T-helper 1 cell treated with Interleukin-12 subunit alpha and Interleukin-12 subunit beta and Interleukin-4 antibody, amounts not matched to agents 30 μg/mL and 1 μg/mL, for 36 hours (primary cell): ENCODE measurements around the gene SERPINB4.
"Not testable (repeated sequence)": the region's sequence is repeated elsewhere in the genome, so short reads cannot be mapped to it uniquely, and the experiment has no call there.

Source experiments
- H3K27ac Mint-ChIP-seq: one replicate; pipeline ENCODE4 v1.8.0; 2021; ENCODE audit warnings: mild to moderate bottlenecking, mixed read lengths
- H3K27me3 Mint-ChIP-seq: one replicate; pipeline ENCODE4 v1.8.0; 2021; ENCODE audit warnings: low read depth, mixed read lengths
- H3K36me3 Mint-ChIP-seq: one replicate; pipeline ENCODE4 v1.8.0; 2021; ENCODE audit warnings: low read depth, mixed read lengths
- H3K4me1 Mint-ChIP-seq: one replicate; pipeline ENCODE4 v1.8.0; 2021; ENCODE audit warnings: low read depth, mixed read lengths
- H3K4me3 Mint-ChIP-seq: one replicate; pipeline ENCODE4 v1.8.0; 2021; ENCODE audit warnings: mild to moderate bottlenecking, moderate library complexity, mixed read lengths
- H3K9me3 Mint-ChIP-seq: one replicate; pipeline ENCODE4 v1.8.0; 2021; ENCODE audit warnings: mixed read lengths

Gene SERPINB4

DNA sequence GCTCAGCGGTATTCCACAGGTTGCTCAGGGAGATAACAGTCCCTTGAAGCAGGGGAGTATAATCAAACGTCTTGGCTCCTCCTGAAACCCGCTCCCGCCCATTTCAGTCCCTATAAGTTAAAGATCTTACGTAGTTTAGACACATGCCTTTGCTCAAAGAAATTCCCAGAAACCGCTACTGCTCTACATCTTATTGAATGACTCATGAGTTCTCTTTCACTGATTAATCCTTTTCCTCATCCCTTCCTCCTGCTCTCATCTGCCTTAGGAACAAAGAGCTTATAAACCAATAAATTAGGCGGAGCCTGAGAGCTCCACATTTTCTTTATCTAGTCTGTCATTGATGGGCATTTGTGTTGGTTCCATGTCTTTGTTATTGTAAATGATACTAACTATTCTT lies 4.2 kb upstream of the SERPINB4 start:
- Mint-ChIP-seq H3K36me3 (no peaks in the 10 kb centered on the region), H3K4me1 (no peaks in the 10 kb centered on the region), H3K9me3 (no peaks in the 10 kb centered on the region), H3K27ac (no peak overlapping the region), H3K27me3 (no peaks in the 10 kb centered on the region), H3K4me3 (no peak overlapping the region)

DNA sequence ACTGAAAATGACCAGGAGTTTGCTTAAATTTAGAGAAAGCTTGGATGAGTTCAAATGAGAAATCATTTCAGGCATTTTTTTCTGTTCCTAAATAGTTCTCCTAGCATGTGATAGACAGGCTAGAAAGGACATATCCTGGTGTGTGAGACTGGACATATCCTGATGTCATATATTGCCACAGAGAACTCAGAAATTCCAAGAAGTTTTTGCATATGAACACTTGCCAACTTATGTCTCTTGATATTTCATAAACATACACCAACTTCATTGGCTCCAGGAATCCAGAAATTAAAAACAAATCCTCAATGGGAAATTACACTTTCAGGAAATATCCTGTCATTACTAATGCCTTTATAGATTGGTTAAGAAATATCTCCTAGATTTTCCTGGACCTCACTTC lies 2.9 kb upstream of the SERPINB4 start:
- no peaks in the 10 kb centered on the region for H3K9me3 Mint-ChIP-seq
- H3K27me3 Mint-ChIP-seq, result no peaks in the 10 kb centered on the region
- no peaks in the 10 kb centered on the region for H3K36me3 Mint-ChIP-seq
- no peak overlapping the region for H3K4me3 Mint-ChIP-seq
- H3K27ac Mint-ChIP-seq, result no peak overlapping the region
- H3K4me1 Mint-ChIP-seq, result no peaks in the 10 kb centered on the region

DNA sequence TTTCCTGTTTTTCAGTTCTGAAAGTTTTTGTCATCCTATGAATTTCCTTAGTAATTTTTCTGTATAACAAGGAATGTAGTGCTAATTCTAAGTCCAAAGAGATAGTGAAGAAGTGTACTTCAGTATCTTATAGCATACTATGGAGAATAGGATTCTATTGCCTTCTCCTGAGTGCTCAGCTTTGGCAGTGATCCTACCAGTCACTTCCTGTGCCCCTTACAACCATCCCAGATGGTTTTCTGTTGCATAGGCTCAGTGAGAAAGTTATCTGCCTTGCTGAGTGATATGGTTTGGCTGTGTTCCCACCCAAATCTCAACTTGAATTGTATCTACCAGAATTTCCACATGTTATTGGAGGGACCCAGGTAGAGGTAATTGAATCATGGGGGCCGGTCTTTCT lies 638 bp upstream of the SERPINB4 start:
- not testable (repeated sequence) for H3K4me1 Mint-ChIP-seq, H3K36me3 Mint-ChIP-seq, H3K27me3 Mint-ChIP-seq, H3K27ac Mint-ChIP-seq, H3K4me3 Mint-ChIP-seq, H3K9me3 Mint-ChIP-seq

DNA sequence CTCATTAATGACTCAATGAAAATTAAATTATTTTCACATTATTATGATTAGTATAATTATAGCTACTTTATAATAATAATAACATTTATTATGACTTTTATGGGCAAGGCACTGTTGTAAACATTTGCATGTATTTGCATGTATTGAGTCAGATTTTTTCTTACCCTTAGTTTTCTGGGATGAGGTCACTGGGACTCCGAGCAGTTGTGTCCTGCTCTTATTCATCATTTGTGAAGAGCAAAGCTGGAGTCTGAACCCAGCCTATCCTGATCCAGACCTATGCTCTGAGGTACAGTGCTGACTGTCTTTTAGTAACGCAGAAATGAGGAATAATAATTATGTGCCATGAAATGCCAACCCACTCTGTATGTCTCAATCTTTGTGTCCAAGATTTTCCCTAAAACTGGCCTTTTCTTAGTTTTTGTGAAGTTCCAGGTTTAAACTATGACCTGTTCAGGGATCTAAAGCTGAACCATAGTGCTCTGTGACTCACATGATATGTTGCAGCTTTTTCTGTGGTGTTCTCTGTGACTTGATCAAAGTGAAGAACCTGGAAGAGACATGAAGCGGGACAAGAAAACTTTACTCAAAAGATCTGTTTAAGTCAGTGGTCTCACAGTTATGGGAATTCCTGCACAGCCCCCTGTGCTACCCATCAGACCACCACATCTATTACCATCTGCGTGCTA lies 1.2 kb downstream of the SERPINB4 start:
- H3K27ac Mint-ChIP-seq, H3K4me1 Mint-ChIP-seq, H3K9me3 Mint-ChIP-seq, H3K36me3 Mint-ChIP-seq, H3K27me3 Mint-ChIP-seq, H3K4me3 Mint-ChIP-seq: not testable (repeated sequence)

DNA sequence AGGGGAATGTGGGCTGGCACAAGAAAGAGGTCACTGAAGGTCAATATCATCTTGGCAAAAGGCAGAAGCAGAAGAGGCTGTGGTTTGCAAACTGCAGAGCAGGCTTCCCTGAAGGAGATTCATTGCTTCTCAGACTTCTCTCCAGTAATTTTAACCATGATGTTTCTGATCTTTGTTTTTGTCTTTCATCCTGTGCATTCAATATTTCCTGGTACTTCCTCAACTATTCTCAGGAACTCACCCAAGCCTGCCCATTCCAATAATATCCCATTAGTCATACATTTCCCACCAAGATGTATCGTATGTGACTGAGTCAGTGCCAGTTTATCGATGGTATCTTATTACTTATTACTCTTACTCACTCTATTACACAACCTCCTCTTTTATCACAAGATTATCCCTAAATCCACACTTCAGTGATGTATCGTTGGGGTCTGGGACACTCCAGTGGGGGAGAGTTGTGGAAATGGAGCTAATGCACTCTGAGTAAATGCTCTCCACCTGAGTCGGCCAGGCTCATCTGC lies 2.8 kb downstream of the SERPINB4 start:
- H3K4me1 Mint-ChIP-seq, H3K27ac Mint-ChIP-seq, H3K27me3 Mint-ChIP-seq, H3K9me3 Mint-ChIP-seq, H3K36me3 Mint-ChIP-seq, H3K4me3 Mint-ChIP-seq: not testable (repeated sequence)

DNA sequence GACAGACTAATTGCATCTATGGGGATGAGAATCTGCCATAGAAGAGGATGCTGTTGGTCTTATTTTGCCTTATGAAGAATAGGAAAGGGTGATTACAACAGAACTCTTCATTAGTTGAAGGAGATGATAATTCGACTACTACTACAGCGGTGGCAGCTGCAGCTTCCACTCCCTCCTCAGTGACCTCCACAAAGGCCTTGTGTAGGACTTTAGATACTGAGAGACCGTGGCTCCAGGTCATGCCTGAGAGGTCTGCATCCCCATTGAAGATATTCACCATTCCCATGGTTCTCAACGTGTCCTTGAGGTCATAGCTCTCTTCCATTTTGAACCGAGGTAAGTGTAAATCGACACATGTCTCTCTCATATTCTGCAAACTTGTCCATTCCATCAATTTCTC lies 6.4 kb downstream of the SERPINB4 start:
- no peak overlapping the region for H3K27ac Mint-ChIP-seq
- no peaks in the 10 kb centered on the region for H3K4me1 Mint-ChIP-seq
- no peaks in the 10 kb centered on the region for H3K36me3 Mint-ChIP-seq
- H3K4me3 Mint-ChIP-seq, result no peak overlapping the region
- no peaks in the 10 kb centered on the region for H3K27me3 Mint-ChIP-seq
- no peaks in the 10 kb centered on the region for H3K9me3 Mint-ChIP-seq

DNA sequence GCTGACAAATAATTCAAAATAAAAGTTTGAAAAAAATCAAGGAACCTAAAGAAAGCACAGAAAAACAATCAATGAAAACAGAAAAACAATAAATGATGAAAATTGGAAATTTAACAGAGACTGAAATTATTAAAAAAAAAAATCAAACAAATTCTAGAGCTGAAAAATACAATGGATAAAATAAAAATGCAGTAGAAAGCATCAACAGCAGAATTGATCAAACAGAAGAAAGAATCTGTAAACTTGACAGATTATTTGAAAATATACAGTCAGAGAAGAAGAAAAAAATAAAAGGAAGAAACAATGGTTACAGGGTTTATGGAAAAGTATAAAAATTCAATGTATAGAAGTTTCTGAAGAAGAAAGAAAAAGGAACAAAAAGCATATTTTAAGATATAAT lies 16.2 kb downstream of the SERPINB4 start:
- Mint-ChIP-seq H3K36me3 (no peaks in the 10 kb centered on the region), H3K9me3 (peaks cover 49% of the 10 kb centered on the region), H3K27ac (no peak overlapping the region), H3K27me3 (no peaks in the 10 kb centered on the region), H3K4me3 (no peak overlapping the region), H3K4me1 (no peaks in the 10 kb centered on the region)

DNA sequence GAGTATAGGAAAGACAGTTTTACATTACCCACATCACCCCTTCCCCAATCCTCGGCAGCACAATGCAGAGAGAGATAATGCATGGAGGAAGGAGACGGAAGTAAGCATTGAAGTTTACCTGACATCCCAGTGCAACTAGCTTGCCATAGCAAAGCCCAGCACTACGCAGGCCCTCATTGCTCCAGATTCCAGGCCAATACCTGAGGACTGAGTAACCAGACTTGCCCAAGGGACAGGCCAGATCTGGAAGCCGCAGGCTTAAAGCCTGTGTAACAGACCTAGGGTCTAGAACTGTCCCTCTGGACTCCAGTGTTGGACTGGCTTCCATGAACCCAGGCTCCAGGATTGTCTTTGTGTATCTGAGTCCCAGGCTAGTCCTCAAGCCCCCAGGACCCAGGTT lies 17.6 kb downstream of the SERPINB4 start:
- H3K27me3 Mint-ChIP-seq, result no peaks in the 10 kb centered on the region
- H3K4me1 Mint-ChIP-seq, result no peaks in the 10 kb centered on the region
- peaks cover 51% of the 10 kb centered on the region for H3K9me3 Mint-ChIP-seq
- H3K4me3 Mint-ChIP-seq, result no peak overlapping the region
- H3K36me3 Mint-ChIP-seq, result no peaks in the 10 kb centered on the region
- H3K27ac Mint-ChIP-seq, result no peak overlapping the region

DNA sequence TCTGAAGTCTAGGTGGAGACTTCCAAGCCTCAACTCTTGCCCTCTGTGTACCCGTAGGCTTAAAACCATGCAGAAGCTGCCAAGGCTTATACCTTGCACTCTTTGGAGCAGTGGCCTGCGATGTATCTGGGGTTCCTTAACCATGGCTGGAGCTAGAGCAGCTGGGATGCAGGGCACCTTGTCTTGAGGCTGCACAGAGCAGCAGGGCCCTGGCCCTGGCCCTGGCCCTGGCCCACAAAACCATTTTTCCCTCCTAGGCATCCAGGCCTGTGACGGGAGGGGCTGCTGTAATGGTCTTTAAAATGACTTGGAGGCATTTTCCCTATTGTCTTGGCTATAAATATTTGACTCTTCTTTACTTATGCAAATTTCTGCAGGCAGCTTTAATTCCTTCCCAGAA lies 19.2 kb downstream of the SERPINB4 start:
- H3K4me3 Mint-ChIP-seq, result no peak overlapping the region
- no peaks in the 10 kb centered on the region for H3K27me3 Mint-ChIP-seq
- no peak overlapping the region for H3K27ac Mint-ChIP-seq
- no peaks in the 10 kb centered on the region for H3K4me1 Mint-ChIP-seq
- no peaks in the 10 kb centered on the region for H3K36me3 Mint-ChIP-seq
- peaks cover 61% of the 10 kb centered on the region for H3K9me3 Mint-ChIP-seq

DNA sequence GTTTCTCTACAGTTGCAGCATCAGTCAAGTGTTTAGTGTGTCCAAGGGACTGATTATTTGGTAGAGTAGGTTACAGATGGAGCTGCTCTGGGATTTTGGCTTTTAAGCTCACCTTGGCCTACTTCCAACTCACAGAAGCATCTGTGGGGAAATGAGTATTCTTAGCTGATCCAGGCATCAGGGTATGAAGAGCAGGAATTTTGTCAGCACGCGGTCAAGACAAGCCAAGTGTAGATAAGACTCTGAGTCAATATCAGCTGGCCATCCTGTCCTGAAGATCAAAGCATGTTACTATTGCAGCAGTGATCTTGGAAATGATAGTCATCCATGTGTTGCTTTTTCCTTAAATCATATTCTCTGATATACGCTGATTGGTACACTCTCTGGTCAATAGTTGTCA lies 24.4 kb downstream of the SERPINB4 start:
- Mint-ChIP-seq H3K36me3 (no peaks in the 10 kb centered on the region), H3K27ac (no peak overlapping the region), H3K9me3 (peaks cover 27% of the 10 kb centered on the region), H3K4me3 (no peak overlapping the region), H3K27me3 (no peaks in the 10 kb centered on the region), H3K4me1 (no peaks in the 10 kb centered on the region)

DNA sequence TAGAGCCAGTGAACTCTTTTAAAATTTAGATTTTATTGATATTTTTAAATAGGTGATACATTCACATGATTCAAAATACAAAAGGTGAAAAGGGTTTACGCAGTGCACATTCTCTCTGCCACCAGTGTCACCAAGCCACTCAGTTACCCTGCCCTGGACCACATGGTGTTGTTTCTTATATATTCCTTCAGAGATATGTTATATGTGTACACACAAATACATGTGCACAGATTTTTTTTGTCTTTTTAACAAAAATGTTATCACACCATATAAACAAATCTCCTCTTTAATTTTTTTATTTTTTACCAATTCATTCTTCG lies 26.2 kb downstream of the SERPINB4 start:
- Mint-ChIP-seq H3K36me3 (no peaks in the 10 kb centered on the region), H3K4me3 (no peak overlapping the region), H3K27ac (no peak overlapping the region), H3K27me3 (no peaks in the 10 kb centered on the region), H3K9me3 (peaks cover 13% of the 10 kb centered on the region), H3K4me1 (no peaks in the 10 kb centered on the region)

DNA sequence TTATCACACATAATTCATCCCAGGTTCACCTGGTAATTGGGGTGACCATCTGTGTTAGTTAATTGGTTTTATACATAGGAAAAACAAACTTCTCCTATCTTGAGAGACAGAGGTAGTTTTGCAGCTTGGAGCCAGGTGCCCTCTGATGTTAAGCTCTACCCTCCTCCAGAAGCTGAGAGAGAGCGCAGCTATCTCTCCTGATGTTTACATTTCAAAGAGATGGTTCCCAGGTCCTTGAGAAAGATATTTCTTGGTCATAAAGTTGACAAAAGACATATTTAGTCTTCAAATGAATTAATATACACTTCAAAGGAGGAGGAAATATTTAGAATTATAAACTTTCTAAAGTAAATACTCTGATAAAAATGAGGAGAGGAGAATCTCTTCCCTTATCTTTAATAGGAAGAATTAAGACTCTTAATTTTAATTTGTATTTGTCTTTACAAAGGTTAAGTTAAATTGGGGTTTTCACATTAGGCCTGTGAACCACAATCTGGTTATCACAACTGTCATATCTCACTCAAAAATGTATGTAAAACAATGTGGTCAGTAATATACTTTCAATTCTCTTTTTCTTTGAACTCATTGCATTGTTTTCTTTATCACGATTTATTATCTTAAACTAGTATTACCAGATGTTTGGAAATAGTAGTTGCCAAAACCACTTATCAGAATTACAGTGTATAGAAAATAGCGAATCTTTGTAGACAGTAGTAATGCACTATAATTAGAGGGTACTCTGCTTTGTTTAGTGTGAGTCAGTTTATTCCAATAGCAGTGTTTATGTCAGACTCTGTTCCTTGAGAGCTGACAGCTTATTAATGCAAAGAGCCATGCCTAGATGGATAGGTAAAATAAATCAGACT lies 26.8 kb downstream of the SERPINB4 start:
- Mint-ChIP-seq H3K27me3 (no peaks in the 10 kb centered on the region), H3K9me3 (peaks cover 11% of the 10 kb centered on the region), H3K4me3 (no peak overlapping the region), H3K4me1 (no peaks in the 10 kb centered on the region), H3K27ac (no peak overlapping the region), H3K36me3 (no peaks in the 10 kb centered on the region)

DNA sequence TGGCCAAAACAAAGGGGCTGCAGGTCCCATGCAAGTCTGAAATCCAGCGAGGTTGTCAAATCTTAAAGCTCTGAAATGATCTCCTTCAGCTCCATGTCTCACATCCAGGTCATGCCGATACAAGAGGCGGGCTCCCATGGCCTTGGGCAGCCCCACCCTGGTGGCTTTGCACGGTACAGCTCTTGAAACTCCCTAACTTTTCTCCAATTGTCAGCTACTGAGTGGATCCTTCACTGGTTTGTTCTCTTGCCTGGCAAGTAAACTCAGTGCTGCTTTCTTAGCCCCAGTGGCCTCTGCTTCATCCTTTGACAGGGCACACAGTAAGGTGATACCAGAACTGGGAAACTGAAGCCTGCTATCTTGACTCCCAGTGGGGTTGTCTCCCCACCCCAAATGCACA lies 30.6 kb downstream of the SERPINB4 start:
- Mint-ChIP-seq H3K4me3 (no peak overlapping the region), H3K36me3 (no peaks in the 10 kb centered on the region), H3K9me3 (no peaks in the 10 kb centered on the region), H3K4me1 (no peaks in the 10 kb centered on the region), H3K27me3 (peaks cover 7% of the 10 kb centered on the region), H3K27ac (no peak overlapping the region)

DNA sequence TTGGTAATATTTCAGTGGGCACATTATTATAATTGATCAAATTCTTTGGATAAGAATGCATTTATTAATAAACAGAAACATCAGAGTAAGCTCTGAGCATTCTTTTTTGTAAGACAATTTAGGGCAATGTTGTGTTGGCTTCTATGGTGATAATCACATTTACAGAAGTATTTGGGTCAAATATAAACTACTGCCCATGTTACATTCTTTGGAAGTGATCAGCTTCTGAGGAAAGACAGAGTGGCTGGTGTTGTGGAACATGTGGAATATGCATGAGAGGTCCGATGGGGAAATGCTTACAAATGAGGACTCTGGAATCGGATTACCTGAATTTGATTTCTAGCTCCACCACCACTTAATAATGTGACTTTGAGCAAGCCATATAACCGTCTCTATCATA lies 37.5 kb downstream of the SERPINB4 start:
- H3K4me3 Mint-ChIP-seq, result no peak overlapping the region
- H3K27me3 Mint-ChIP-seq, result peaks cover 7% of the 10 kb centered on the region
- H3K9me3 Mint-ChIP-seq, result no peaks in the 10 kb centered on the region
- no peaks in the 10 kb centered on the region for H3K36me3 Mint-ChIP-seq
- no peak overlapping the region for H3K27ac Mint-ChIP-seq
- no peaks in the 10 kb centered on the region for H3K4me1 Mint-ChIP-seq

DNA sequence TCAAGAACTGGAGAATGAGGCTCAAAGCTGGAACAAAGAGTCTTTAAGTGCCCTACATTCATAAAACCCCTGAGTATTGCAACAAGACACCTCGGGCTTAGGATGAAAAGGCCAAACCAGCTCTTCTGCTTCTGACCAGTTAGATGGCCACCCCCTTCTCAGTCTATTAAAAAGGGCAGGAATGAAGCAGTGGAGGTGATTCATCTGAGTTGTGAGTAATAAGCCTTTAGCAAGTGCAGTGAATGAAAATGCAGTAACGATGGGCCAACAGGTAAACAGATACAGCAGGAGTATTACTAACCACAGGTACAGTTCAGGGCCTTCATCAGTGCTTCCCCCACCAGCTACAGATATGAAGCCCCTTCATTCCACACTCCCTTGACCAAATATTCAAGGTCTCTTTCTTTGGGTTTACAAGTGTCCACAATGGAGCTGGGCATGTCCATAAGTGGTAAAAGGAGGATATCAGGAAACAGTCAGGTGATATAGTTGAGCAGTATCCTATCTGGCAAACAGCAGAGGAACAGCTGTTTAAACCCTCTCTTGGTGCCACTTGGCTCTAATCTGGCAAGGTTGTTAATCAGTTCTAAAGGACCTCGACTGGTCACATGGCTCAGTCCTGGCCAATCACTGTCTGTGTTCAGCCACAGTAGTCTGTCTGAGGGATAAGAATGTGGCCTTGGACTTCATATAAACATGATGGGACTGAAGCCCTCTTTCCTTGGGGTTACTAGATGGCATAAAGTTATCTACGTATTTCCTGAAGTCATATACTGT lies 39.1 kb downstream of the SERPINB4 start:
- no peaks in the 10 kb centered on the region for H3K4me1 Mint-ChIP-seq
- H3K4me3 Mint-ChIP-seq, result no peak overlapping the region
- no peak overlapping the region for H3K27ac Mint-ChIP-seq
- peaks cover under 1% of the 10 kb centered on the region for H3K27me3 Mint-ChIP-seq
- no peaks in the 10 kb centered on the region for H3K36me3 Mint-ChIP-seq
- H3K9me3 Mint-ChIP-seq, result no peaks in the 10 kb centered on the region
